Loucy (cell line): ENCODE results near the gene CSF1.

Experiments used
- CTCF ChIP-seq: fragments of 200-600 bp; sonication (generic); conservative IDR thresholded peaks from 2 replicates; pipeline ENCODE4 v1.5.1; 2014; ENCODE audit warnings: mild to moderate bottlenecking, antibody characterized with exemption, low read length
- EZH2phosphoT487 ChIP-seq: fragments of 200-600 bp; IDR thresholded peaks from 2 replicates; pipeline ENCODE4 v1.6.1; 2018; ENCODE audit warnings: antibody characterized with exemption, mild to moderate bottlenecking, moderate library complexity, borderline replicate concordance

GRCh38 chr1:109917051-109917767, 6.6 kb downstream of the CSF1 start:
- TF ChIP-seq CTCF, result no peak
- no peak for TF ChIP-seq EZH2phosphoT487
